MV-4-11 (cell line): Measurements from ENCODE around the gene STYXL1.
"Not testable (repeated sequence)": the region's sequence is repeated elsewhere in the genome, so short reads cannot be mapped to it uniquely, and the experiment has no call there.

Experiments
- DNase-seq: peaks from one replicate; lab custom pipeline; 2025; lab: John Stamatoyannopoulos, UW

The STYXL1 gene

DNA sequence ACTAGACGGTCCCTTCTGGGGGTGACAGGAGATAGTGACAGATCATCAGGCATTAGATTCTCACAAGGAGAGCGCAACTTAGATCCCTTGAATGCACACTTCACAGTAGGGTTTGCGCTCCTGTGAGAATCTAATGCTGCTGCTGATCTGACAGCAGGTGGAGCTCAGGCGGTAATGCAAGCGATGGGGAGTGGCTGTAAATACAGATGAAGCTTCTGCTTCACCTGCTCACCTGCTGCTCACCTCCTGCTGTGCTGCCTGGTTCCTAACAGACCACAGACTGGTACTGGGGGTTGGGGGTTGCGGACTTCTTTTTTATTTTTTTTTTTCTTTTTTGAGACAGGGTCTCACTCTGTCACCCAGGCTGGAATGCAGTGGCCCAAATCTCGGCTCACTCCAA lies 18.1 kb downstream of the STYXL1 start:
- DNase-seq = not testable (repeated sequence)

- peak; percentile 76 for DNase-seq
Measured at GRCh38 chr7:76023002-76023401, 24.8 kb downstream of the STYXL1 start.

GRCh38 chr7:76022026-76022780 lies 25.6 kb downstream of the STYXL1 start:
- DNase-seq = no peak

DNA sequence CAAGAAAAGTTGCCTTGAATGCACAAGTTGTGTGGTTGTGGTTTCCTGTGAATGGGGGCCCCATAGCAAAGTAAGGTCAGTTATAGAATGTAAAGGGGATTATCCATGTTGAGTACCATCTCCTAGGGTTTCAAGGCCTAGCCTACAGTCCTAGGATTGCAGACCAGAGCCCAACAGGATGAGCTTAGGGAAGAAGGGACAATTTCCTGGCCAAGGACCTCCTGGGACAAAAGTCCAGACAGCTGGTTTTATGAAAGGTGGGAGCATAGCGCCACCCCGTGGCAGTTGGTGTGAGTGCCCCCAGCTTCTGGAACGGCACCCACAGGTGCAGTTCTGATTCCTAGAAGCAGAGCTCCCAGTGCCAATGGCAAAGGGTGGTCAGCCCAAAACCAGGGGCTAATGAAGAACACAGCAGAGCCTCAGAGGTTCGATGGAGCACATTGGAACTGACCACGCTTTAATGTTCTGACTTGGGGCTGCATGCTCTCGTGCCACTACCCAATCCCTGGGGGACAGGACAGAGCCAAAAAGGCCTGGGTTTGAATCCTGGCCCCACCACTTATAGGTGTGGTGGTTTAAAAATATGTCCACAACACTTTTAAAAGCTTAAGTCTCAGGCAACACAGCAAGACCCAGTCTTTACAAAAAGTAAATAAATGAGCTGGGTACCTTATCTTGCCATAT lies 27.6 kb downstream of the STYXL1 start:
- peak; percentile 36 for DNase-seq

DNA sequence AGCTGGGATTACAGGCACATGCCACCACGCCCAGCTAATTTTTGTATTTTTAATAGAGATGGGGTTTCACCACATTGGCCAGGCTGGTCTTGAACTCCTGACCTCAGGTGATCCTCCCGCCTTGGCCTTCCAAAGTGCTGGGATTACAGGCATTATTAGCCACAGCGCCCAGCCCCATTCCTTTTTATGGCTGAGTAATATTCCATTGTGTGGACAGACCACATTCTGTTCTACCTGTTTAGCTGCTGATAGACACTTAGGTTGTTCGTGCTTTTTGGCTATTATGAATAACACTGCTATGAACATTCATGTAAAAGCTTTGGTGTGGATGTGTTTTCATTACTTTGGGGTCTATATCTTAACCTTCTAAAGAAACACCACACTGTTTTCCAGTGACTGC lies 29.3 kb downstream of the STYXL1 start:
- not testable (repeated sequence) for DNase-seq

DNA sequence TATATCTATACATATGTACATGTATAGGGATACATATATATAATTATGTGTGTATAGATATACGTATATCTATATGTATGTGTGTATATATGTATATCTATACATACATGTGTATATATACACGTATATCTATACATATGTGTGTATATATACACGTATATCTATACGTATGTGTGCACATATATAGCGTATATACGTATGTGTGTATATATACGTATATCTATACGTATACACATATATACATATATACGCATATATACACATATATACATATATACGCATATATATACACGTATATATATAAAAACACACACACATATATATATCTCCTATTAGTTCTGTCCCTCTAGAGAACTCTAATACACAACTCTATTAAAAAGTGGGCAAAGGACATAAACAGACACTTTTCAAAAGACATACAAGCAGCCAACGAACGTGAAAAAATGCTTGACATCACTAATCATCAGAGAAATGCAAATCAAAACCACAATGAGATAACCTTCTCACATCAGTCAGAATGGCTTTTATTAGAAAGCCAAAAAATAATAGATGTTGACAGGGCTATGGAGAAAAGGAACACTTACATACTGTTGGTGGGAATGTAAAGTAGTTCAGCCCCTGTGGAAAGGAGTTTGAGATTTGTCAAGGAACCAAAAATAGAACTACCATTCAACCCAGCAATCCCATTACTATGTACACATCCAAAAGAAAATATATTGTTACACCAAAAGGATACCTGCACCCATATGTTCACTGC lies 31.4 kb downstream of the STYXL1 start:
- DNase-seq = no peak

DNA sequence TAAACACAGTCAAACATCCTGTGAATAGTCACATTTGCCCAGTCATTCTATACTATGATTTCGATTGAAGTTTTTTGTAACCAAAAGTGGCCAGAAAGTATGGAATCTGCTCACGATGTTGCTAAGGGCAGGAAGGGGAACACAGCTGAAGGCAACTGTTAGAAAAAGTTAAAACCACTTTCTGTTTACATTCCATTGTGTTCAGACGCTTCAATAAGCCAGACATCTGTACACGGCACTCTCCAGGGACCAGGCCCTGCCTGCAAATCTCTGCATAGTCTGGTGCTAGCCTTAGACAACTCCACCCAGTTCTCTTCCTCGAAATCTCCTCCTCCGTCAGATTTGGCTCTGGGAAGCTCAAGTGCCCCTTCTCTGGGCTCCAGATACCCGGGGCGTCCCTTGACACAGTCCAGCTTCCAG lies 36.3 kb downstream of the STYXL1 start:
- no peak for DNase-seq

GRCh38 chr7:76009672-76010600 lies 37.9 kb downstream of the STYXL1 start:
- no peak for DNase-seq

DNA sequence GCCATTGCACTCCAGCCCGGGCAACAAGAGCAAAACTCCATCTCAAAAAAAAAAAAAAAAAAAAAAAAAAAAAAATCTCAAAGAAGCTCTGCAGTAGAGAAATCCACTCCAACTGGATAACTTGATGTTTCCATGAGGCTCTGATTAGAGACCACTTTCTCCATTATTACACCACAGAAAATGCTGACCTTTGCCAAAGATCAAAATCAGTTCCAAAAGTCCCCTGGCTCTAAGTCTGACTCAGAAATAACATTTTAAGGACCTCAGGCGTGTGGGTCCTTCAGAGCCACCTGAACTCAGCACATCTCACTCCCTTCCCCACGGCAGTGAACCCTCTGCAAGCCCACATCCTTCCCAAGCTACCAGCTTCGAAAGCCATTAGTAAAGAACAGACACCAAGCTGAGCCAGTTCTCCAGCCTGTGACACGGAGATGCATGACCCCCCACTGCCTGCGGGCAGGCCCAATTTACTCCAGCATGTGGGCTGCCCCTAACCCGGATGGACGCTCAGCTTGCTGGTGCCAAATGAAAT lies 39.6 kb downstream of the STYXL1 start:
- no peak for DNase-seq

DNA sequence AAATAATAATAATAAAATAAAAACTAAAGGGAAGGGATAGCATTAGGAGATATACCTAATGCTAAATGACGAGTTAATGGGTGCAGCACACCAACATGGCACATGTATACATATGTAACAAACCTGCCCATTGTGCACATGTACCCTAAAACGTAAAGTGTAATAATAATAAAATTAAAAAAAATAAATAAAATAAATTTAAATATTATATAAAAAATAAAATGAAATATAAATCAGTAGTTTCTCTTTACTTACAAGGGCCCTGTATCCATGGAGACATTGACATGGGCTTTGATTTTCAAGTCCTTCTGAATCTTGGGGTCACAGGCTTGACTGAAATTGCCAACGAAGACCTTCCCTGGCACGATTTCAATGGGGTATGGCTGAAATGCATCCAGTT lies 42.8 kb downstream of the STYXL1 start:
- not testable (repeated sequence) for DNase-seq

GRCh38 chr7:76003351-76003750 lies 44.4 kb downstream of the STYXL1 start:
- DNase-seq = no peak

- no peak for DNase-seq
Measured at GRCh38 chr7:76002822-76003221, 45.0 kb downstream of the STYXL1 start.

DNA sequence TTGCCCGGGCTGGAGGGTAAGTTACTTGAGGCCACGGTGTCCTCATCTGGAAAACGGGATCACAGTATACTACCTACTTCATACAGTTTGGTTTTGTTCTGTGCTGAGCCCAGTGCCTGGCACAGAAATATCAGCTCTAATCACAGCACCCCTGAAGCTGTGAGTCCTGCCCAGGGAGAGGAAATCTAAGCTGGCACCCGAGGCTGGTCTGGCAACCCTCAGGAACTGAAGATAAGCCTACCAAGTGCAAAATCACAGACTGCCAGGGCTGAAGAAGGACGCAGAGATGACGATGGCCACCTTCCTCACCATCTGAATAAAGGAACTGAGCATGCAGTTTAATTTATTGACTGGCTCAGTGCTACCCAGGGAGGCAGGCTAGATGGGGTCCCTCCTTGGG lies 45.7 kb downstream of the STYXL1 start:
- DNase-seq = no peak

DNA sequence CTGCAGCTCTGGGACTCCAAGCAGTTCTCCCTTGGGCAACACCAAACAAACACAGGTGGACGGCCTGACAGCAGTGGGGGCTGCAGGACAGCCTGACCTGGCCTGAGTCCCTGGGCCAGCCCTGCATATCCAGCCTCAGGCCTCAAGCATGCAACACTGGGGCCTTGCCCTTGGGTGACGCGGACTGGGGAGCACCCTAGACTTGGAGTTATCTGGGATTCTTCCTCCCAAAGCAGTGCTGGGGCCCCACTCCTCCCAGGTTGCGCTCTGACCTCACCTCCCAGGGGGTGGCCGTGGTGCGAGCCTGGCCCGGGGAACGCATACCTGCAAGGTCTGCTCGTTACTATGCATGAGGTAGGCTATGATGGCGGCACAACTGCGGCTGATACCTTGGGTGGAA lies 47.2 kb downstream of the STYXL1 start:
- no peak for DNase-seq

- DNase-seq = no peak
Measured at GRCh38 chr7:75998038-75998437, 49.8 kb downstream of the STYXL1 start.

- DNase-seq = no peak
Measured at GRCh38 chr7:75996476-75996875, 51.3 kb downstream of the STYXL1 start.

DNA sequence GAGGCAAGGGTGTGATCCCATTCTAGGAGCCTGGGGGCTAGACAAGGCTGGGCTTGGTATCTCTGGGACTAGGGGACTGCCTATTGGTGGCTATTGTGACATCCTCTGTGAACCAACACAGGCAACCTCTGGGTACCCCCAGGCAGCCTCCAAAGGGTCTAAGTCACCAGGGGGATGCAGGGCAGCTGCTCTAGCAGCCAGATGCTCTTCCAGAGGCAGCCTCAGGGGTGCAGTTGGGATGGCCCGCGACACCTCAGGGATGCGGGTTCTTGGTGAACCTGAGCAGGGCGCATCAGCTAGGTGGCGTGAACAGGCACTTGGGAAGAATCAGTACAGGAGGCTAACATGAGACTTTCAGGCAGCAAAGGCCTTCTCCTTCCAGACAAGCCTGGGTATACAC lies 51.8 kb downstream of the STYXL1 start:
- DNase-seq = no peak

DNA sequence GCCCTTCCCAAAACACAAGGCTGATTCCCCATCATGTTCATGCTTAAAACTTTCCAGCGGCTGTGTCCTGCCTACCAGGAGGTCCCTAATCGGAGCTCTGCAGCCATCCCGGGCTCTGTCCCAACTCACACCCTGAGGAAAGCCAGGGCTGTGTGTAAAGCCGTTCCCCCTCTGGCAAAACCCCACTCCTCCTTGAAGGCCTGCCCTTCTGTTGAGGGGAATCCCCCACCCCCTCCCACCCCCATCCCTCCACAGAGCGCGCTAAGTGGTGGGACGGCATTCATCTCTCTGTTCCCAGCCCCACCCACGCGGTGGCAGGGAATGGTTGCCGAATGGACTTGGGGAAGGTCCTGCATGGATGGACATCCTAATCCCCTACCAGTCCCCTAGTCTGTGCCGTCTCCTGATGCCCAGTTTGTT lies 52.7 kb downstream of the STYXL1 start:
- no peak for DNase-seq

DNA sequence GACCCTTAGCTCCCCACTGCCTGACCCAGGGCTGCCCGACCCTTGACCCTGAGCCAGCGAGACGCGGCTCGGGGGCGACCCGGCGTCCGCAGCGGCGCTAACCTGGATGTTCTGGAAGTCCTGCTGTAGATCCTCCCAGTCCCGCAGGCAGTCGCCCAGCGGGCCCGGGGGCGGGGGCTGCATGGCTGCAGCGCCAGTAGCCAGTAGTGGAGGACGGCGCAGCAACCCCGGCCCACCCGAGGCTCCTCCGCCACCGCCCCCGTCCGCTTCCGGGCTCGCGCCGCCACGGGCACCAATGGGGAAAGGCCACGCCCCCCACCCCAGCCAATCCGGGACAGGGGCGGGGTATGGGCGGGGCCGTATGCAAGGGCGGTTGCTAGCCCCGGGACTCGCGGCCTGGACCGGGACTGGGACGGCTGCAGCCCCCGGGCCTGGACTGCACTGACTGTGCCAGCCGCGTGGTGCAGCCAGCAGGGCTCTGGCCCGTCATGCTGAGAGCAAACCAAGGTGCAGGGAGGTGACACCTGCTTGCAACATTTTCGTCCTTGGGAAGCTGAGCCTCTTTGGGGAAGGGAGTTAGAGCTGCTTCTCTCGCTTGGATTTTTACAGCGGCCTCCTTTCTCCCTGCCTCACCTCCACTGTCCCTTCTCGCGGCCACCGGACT lies 53.3 kb downstream of the STYXL1 start, which contains the start of gene TMEM120A:
TMEM120A (minus strand) TSS at position 208 of the 664 bp plus-strand sequence; CDS start at position 183, 25 bp downstream.
- peak; percentile 81 for DNase-seq

GRCh38 chr7:75993689-75994387 lies 54.0 kb downstream of the STYXL1 start:
- DNase-seq = no peak
